BE2C (cell line): ENCODE measurements around the gene MFSD6.

Source experiments
- DNase-seq: peaks from one replicate; pipeline ENCODE4 v3.0.0-alpha.2; 2020
- H3K27me3 ChIP-seq: fragments of 250-450 bp; sonication (Bioruptor Pico); 2 replicates; pipeline ENCODE4 v1.5.1; 2020; ENCODE audit warnings: mild to moderate bottlenecking
- H3K36me3 ChIP-seq: fragments of 250-450 bp; sonication (Bioruptor Pico); 2 replicates; pipeline ENCODE4 v1.5.1; 2020; ENCODE audit warnings: mild to moderate bottlenecking
- H3K4me1 ChIP-seq: fragments of 250-450 bp; sonication (Bioruptor Pico); 2 replicates; pipeline ENCODE4 v1.5.1; 2020
- H3K4me3 ChIP-seq: 2 replicates; pipeline ENCODE4 v1.5.1; 2011; ENCODE audit warnings: low read depth, low read length
- H3K9me3 ChIP-seq: fragments of 250-450 bp; sonication (Bioruptor Pico); 2 replicates; pipeline ENCODE4 v1.5.1; 2020
- TF ChIP-seq, protein P1 (sequence below): IDR thresholded peaks from 2 replicates; pipeline ENCODE4 v1.5.1; 2012; ENCODE audit warnings: mild to moderate bottlenecking, low read depth, low read length

Gene MFSD6

DNA sequence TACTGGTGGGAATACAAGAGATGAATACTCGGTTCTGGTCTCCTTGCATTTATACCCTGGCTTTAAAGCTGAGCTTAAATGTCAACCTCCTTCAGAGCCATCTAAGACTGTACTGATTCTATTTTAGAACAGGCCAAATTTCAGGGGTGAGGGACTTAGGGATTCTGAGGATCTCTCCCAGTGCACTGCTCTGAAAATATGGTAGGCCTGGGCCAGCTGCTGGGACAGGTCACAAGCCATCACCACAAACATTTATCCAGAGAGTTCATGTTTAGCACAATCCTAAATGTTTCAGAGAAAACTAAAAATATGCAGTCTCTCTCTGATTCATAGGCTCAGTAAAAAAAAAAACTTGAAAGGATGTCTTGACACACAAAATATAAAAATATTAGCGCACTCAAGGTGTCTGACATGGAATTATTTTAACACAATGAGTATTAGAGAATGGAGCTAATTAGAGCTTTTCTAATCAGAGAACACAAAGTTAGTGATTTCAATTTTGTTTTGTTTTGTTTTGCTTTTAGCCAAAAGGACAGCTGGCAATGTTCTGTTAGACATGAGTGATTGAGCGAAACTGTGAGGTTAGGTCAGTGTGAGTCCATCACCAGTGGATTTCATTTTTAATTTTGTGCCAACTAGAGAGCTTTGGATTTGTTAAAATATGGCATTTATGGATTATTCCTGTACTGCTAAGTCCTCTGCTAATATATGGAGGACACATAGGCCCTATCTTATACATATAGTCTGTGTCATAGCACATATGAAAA, 38.8 kb downstream of the MFSD6 start:
- Histone ChIP-seq H3K27me3 (no peaks in the 10 kb centered on the region), H3K4me1 (peaks cover 15% of the 10 kb centered on the region), H3K4me3 (no peak overlapping the region), H3K36me3 (no peaks in the 10 kb centered on the region), H3K9me3 (no peaks in the 10 kb centered on the region)
- TF ChIP-seq, protein P1, sequence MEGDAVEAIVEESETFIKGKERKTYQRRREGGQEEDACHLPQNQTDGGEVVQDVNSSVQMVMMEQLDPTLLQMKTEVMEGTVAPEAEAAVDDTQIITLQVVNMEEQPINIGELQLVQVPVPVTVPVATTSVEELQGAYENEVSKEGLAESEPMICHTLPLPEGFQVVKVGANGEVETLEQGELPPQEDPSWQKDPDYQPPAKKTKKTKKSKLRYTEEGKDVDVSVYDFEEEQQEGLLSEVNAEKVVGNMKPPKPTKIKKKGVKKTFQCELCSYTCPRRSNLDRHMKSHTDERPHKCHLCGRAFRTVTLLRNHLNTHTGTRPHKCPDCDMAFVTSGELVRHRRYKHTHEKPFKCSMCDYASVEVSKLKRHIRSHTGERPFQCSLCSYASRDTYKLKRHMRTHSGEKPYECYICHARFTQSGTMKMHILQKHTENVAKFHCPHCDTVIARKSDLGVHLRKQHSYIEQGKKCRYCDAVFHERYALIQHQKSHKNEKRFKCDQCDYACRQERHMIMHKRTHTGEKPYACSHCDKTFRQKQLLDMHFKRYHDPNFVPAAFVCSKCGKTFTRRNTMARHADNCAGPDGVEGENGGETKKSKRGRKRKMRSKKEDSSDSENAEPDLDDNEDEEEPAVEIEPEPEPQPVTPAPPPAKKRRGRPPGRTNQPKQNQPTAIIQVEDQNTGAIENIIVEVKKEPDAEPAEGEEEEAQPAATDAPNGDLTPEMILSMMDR: no peak
- DNase-seq: no peak

DNA sequence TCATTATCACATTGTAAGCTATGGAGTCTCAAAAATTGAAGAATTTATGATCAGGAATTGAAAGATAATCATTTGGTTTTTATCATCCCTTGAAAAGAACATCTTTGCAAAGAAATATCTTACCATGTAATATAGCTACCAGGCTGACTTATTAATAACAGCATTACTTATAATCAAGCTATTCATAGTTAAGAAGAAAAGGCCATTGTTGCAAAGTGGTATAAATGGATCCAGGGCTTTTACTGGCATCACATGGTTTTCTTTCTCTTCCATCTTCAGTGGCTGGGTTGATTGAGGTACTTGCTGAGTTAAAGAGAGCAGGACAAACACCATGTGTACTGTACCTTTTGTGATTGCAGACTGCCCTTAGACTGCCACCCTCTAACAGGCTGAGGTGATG, 39.6 kb downstream of the MFSD6 start:
- Histone ChIP-seq H3K4me3 (no peak overlapping the region), H3K36me3 (no peaks in the 10 kb centered on the region), H3K27me3 (no peaks in the 10 kb centered on the region), H3K4me1 (peaks cover 15% of the 10 kb centered on the region), H3K9me3 (no peaks in the 10 kb centered on the region)
- DNase-seq: no peak
- TF ChIP-seq, protein P1: no peak

DNA sequence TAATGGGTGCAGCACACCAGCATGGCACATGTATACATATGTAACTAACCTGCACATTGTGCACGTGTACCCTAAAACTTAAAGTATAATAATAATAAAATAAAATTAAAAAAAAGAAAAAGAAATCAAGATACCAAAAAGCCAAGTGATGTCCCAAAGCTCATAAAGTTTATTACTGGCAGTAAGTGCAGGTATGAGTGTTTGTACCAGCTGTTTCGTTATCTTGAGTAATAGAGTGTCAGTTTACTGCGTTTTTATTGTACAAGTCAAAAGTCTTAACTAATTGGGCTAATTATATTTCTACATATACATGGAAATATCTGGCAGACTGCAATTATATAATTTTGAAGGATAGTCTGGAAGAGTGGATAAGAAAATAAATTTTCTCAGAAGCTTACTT, 41.8 kb downstream of the MFSD6 start:
- Histone ChIP-seq H3K4me3 (no peak overlapping the region), H3K36me3 (no peaks in the 10 kb centered on the region), H3K27me3 (no peaks in the 10 kb centered on the region), H3K4me1 (peaks cover 5% of the 10 kb centered on the region), H3K9me3 (no peaks in the 10 kb centered on the region)
- no peak for DNase-seq
- TF ChIP-seq, protein P1: no peak

DNA sequence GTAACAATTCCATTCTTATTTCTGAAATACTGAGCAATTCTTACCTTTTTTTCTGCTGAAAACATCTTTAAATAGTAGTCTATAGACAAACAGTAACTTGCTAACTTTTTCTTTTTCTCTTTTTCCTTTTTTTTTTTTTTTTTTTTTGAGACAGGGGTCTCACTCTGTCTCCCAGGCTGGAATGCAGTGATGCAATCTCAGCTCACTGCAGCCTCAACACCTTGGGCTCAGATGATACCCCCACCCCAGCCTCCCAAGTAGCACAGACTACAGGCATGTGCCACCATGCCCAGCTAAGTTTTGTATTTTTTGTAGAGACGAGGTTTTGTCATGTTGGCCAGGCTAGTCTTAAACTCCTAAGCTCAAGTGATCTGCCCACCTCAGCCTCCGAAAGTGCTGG, 42.2 kb downstream of the MFSD6 start:
- no peak overlapping the region for H3K4me3 ChIP-seq
- H3K4me1 ChIP-seq: peaks cover 3% of the 10 kb centered on the region; the same call in 1 of the 2 replicates
- H3K27me3 ChIP-seq: no peaks in the 10 kb centered on the region
- DNase-seq: no peak
- H3K36me3 ChIP-seq: no peaks in the 10 kb centered on the region
- no peaks in the 10 kb centered on the region for H3K9me3 ChIP-seq
- TF ChIP-seq, protein P1: no peak

DNA sequence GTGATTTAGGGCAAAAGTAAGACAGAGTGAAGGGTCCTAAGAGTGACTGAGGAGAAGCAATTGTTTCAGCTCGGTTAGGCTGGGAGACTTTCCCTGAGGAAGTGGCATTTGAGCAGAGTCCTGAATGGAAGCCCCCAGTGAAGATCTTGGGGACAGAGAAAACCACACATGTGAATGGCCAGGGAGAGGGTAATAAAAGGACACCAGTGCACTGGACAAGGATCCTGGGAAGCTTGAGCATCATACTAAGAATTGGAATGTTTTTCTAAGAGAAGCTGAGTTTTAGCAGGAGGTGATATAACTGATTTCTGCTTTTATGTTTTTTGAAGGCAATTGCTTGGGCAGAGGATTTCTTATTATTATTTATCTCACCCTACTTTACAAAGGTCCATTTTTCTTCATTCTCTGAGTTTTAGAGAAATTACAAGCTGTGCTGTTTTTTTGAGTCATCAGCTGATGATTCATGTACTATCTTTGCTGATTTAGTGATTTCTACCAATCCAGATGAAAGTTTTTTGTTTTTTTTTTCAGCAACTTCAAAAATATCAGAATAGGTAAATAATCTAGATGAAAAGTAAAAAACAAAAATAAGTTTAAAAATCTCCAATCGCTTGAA, 43.5 kb downstream of the MFSD6 start:
- Histone ChIP-seq H3K4me1 (no peaks in the 10 kb centered on the region), H3K36me3 (no peaks in the 10 kb centered on the region), H3K9me3 (no peaks in the 10 kb centered on the region), H3K27me3 (no peaks in the 10 kb centered on the region), H3K4me3 (no peak overlapping the region)
- no peak for DNase-seq
- TF ChIP-seq, protein P1: no peak

DNA sequence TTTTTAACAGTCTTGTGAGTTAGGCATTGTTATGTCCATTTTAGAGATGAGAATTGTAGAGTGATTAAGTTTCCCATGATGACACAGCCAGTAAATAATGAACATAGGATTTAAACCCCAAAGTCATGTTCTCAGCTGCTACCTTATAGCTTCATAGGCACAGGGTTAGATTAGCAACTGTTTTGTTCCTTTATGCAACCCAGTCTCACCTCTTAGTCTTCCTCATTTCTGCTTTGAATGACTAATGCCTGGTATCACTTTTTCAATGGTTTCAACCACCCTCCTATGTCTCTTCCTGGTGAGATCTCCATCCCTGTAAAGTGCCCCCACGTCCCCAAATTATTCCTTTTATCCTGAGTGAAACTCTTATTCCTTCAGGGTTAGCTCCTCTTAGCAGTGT, 44.3 kb downstream of the MFSD6 start:
- TF ChIP-seq, protein P1: no peak

More for the DNA sequence above, 44.3 kb downstream of the MFSD6 start:
- H3K27me3 ChIP-seq: no peaks in the 10 kb centered on the region
- DNase-seq: no peak
- H3K36me3 ChIP-seq: no peaks in the 10 kb centered on the region
- H3K9me3 ChIP-seq: no peaks in the 10 kb centered on the region
- no peaks in the 10 kb centered on the region for H3K4me1 ChIP-seq
- H3K4me3 ChIP-seq: no peak overlapping the region
